Caki2 (cell line): ENCODE measurements around the gene SLC22A5. TPM values are rescaled to one million over a fixed set of nuclear protein-coding genes. Genes with fewer than 3 reads are reported as not detected.

Experiments
- DNase-seq: peaks from one replicate; pipeline ENCODE4 v3.0.0-alpha.2; 2015; ENCODE audit warnings: low read depth
- in situ Hi-C: cut with HindIII; loops from 2 replicates; pipeline ENCODE4 v1.10.0; 2016; ENCODE audit warnings: low sequenced_read_pairs, low pct_unique_long_range_greater_than_20kb, mixed read lengths
- total RNA-seq: library from RNA; depleted of rRNA; stranded (reverse); fragments of >200 nt; shearing (Covaris generic); gene quantifications from 2 replicates; pipeline ENCODE4 v1.2.3, GENCODE V29; 2014; ENCODE audit warnings: low replicate concordance; rRNA removed

Gene SLC22A5
- 19.7 and 36.8 TPM in 2 replicates for total RNA-seq

- in situ Hi-C loops, result no loop called here
- peak; percentile 80 for DNase-seq
These were observed at the start of gene SLC22A5 for GRCh38 chr5:132369474-132370180. SLC22A5 (plus strand) TSS chr5:132369710; CDS start chr5:132369973, 263 bp downstream.

GRCh38 chr5:132319975-132320374, 49.5 kb upstream of the SLC22A5 start:
- in situ Hi-C loops, result no loop called here

GRCh38 chr5:132321109-132321721, 48.3 kb upstream of the SLC22A5 start:
- no peak for DNase-seq
- in situ Hi-C loops, result no loop called here

More at GRCh38 chr5:132319975-132320374, 49.5 kb upstream of the SLC22A5 start:
- DNase-seq, result no peak

GRCh38 chr5:132322266-132322665, 47.2 kb upstream of the SLC22A5 start:
- no peak for DNase-seq
- in situ Hi-C loops, result no loop called here

- DNase-seq, result no peak
- in situ Hi-C loops, result no loop called here
These were observed 46.3 kb upstream of the SLC22A5 start for GRCh38 chr5:132323202-132323601.

- in situ Hi-C loops, result no loop called here
- DNase-seq, result no peak
These were observed 43.8 kb upstream of the SLC22A5 start for GRCh38 chr5:132325691-132326090.

GRCh38 chr5:132327252-132327955, 42.1 kb upstream of the SLC22A5 start:
- no peak for DNase-seq
- in situ Hi-C loops, result no loop called here

GRCh38 chr5:132334812-132335211, 34.7 kb upstream of the SLC22A5 start:
- DNase-seq, result peak; percentile 20

GRCh38 chr5:132335402-132335801, 34.1 kb upstream of the SLC22A5 start:
- in situ Hi-C loops, result loop anchor here (10.0 kb wide), 1 partner anchor 61 kb away; no protein-coding TSS in a partner anchor
- no peak for DNase-seq

More at GRCh38 chr5:132334812-132335211, 34.7 kb upstream of the SLC22A5 start:
- in situ Hi-C loops, result loop anchor here (10.0 kb wide), 1 partner anchor 60 kb away; no protein-coding TSS in a partner anchor

- no peak for DNase-seq
- in situ Hi-C loops, result loop anchor here (10.0 kb wide), 1 partner anchor 65 kb away; no protein-coding TSS in a partner anchor
These were observed 30.0 kb upstream of the SLC22A5 start for GRCh38 chr5:132339502-132339901.

- in situ Hi-C loops, result no loop called here
- no peak for DNase-seq
These were observed 27.0 kb upstream of the SLC22A5 start for GRCh38 chr5:132342291-132343180.

GRCh38 chr5:132344775-132345514, 24.6 kb upstream of the SLC22A5 start:
- in situ Hi-C loops, result no loop called here
- no peak for DNase-seq

GRCh38 chr5:132353486-132353995, 16.0 kb upstream of the SLC22A5 start:
- in situ Hi-C loops, result no loop called here
- no peak for DNase-seq

- no peak for DNase-seq
- in situ Hi-C loops, result no loop called here
These were observed 14.9 kb upstream of the SLC22A5 start for GRCh38 chr5:132354381-132355139.

- DNase-seq, result no peak
- in situ Hi-C loops, result no loop called here
These were observed 14.3 kb upstream of the SLC22A5 start for GRCh38 chr5:132355140-132355765.

- DNase-seq, result no peak
- in situ Hi-C loops, result no loop called here
These were observed 10.7 kb upstream of the SLC22A5 start for GRCh38 chr5:132358775-132359174.
